Ishikawa (cell line): ENCODE data around the gene MUSTN1.

Experiments used
- CEBPB ChIP-seq: IDR thresholded peaks from 2 replicates; pipeline ENCODE4 v1.6.1; 2012
- CREB1 ChIP-seq: IDR thresholded peaks from 2 replicates; pipeline ENCODE4 v1.6.1; 2012; ENCODE audit warnings: low read depth
- EP300 ChIP-seq: IDR thresholded peaks from 2 replicates; pipeline ENCODE4 v1.6.1; 2012; ENCODE audit warnings: borderline replicate concordance
- FOXM1 ChIP-seq: IDR thresholded peaks from 2 replicates; pipeline ENCODE4 v1.6.1; 2012; ENCODE audit warnings: low read depth, borderline replicate concordance
- MAX ChIP-seq: IDR thresholded peaks from 2 replicates; pipeline ENCODE4 v1.6.1; 2012
- REST ChIP-seq: IDR thresholded peaks from 2 replicates; pipeline ENCODE4 v1.6.1; 2012; ENCODE audit warnings: low read depth, mild to moderate bottlenecking
- TAF1 ChIP-seq: IDR thresholded peaks from 2 replicates; pipeline ENCODE4 v1.6.1; 2012; ENCODE audit warnings: low read depth, mild to moderate bottlenecking
- TEAD4 ChIP-seq: IDR thresholded peaks from 2 replicates; pipeline ENCODE4 v1.6.1; 2012
- YY1 ChIP-seq: IDR thresholded peaks from 2 replicates; pipeline ENCODE4 v1.6.1; 2012; ENCODE audit warnings: low read depth

- TF ChIP-seq FOXM1 (no peak), EP300 (no peak), REST (no peak), TAF1 (no peak), TEAD4 (no peak), YY1 (no peak), CEBPB (no peak), CREB1 (no peak), MAX (no peak)
Observed at GRCh38 chr3:52866427-52866826, 31.6 kb upstream of the MUSTN1 start.
